HepG2 (cell line): ENCODE measurements around the gene NEK5. TPM values are rescaled to one million over a fixed set of nuclear protein-coding genes. Genes with fewer than 3 reads are reported as not detected.

Experiments
- ATF7-NPFF ChIP-seq: sonication (generic); formaldehyde crosslinking; IDR thresholded peaks from 2 replicates; pipeline ENCODE4 v1.8.1; 2023; ENCODE audit warnings: mild to moderate bottlenecking, low read depth, missing genetic modification reagents, moderate library complexity
- CERS6 ChIP-seq: sonication (generic); formaldehyde crosslinking; IDR thresholded peaks from 2 replicates; pipeline ENCODE4 v1.5.0; 2020; ENCODE audit warnings: missing genetic modification reagents
- FOXP4 ChIP-seq: sonication (generic); formaldehyde crosslinking; IDR thresholded peaks from 2 replicates; pipeline ENCODE4 v1.4.0; 2020; ENCODE audit warnings: missing genetic modification reagents
- HMGXB3 ChIP-seq: sonication (generic); formaldehyde crosslinking; IDR thresholded peaks from 2 replicates; pipeline ENCODE4 v1.4.0; 2020; ENCODE audit warnings: missing genetic modification reagents, borderline replicate concordance
- KMT2A ChIP-seq: sonication (generic); formaldehyde crosslinking; IDR thresholded peaks from 2 replicates; pipeline ENCODE4 v1.4.0; 2020; ENCODE audit warnings: missing genetic modification reagents
- NR2F2 ChIP-seq: IDR thresholded peaks from 2 replicates; pipeline ENCODE4 v1.6.1; 2012; ENCODE audit warnings: low read depth, inconsistent platforms, borderline replicate concordance
- PHF5A ChIP-seq: IDR thresholded peaks from one replicate; pipeline ENCODE4 v1.6.1; 2018; ENCODE audit warnings: low read depth, missing genetic modification reagents; ENCODE audit not compliant: unreplicated experiment
- PRDM15 ChIP-seq: sonication (generic); formaldehyde crosslinking; IDR thresholded peaks from 2 replicates; pipeline ENCODE4 v1.4.0; 2020; ENCODE audit warnings: missing genetic modification reagents
- RBFOX2 ChIP-seq: fragments of 200-400 bp; formaldehyde crosslinking; IDR thresholded peaks from 2 replicates; pipeline ENCODE4 v1.6.1; 2017; ENCODE audit warnings: low read depth, mild to moderate bottlenecking, low read length
- SALL2 ChIP-seq: sonication (generic); formaldehyde crosslinking; IDR thresholded peaks from 2 replicates; pipeline ENCODE4 v1.8.1; 2023; ENCODE audit warnings: mild to moderate bottlenecking, missing genetic modification reagents, inconsistent platforms
- TAF1 ChIP-seq: sonication (generic); formaldehyde crosslinking; IDR thresholded peaks from 2 replicates; pipeline ENCODE4 v1.4.0; 2020; ENCODE audit warnings: missing genetic modification reagents
- TCF7 ChIP-seq: sonication (generic); IDR thresholded peaks from 2 replicates; pipeline ENCODE4 v1.6.1; 2016; ENCODE audit warnings: antibody characterized with exemption, low read depth
- U2AF1 ChIP-seq: fragments of 200-400 bp; formaldehyde crosslinking; optimal IDR thresholded peaks from 2 replicates; pipeline ENCODE3; 2017; ENCODE audit warnings: mild to moderate bottlenecking, low read depth, low read length
- ZFP91 ChIP-seq: sonication (generic); formaldehyde crosslinking; IDR thresholded peaks from 2 replicates; pipeline ENCODE4 v1.9.0; 2022; ENCODE audit warnings: missing genetic modification reagents, mild to moderate bottlenecking, borderline replicate concordance
- ZNF101 ChIP-seq: sonication (generic); formaldehyde crosslinking; IDR thresholded peaks from 2 replicates; pipeline ENCODE4 v1.4.0; 2020; ENCODE audit warnings: mild to moderate bottlenecking, low read depth, missing genetic modification reagents, borderline replicate concordance
- ZNF251 ChIP-seq: sonication (generic); formaldehyde crosslinking; IDR thresholded peaks from 2 replicates; pipeline ENCODE4 v1.9.0; 2021; ENCODE audit warnings: mild to moderate bottlenecking, missing genetic modification reagents
- polyA plus RNA-seq, 8 experiments: library from polyadenylated mRNA; depleted of rRNA in 3 of 8; stranded (reverse) in 7 of 8; unstranded in 1 of 8; fragments of >200 nt; fragmentation: Illumina TruSeq in 4 of 8; extraction: Trizol in 4 of 8; gene quantifications; 2 replicates each; pipeline versions ENCODE4 v1.2.1 to v1.2.3, GENCODE V29; 2011 to 2016; ENCODE audit warnings: low read depth in 4 of 8, missing spikeins in 1 of 8, mixed read lengths in 1 of 8; ENCODE audit not compliant: insufficient read depth in 1 of 8
- total RNA-seq, 5 experiments: library from RNA; depleted of rRNA; stranded (reverse); fragments of >200 nt; fragmentation: Illumina TruSeq; extraction: Trizol; gene quantifications; 2 replicates each; pipeline ENCODE4 v1.2.3, GENCODE V29; 2016; ENCODE audit warnings: low read depth in 1 of 5

Gene NEK5
- total and polyA plus RNA-seq, 2 of the 13 experiments (the other 11 are each of a cell fraction or from before 2014, with no cell fraction given) = 0.12 to 0.22 TPM

- TF ChIP-seq CERS6 (CRISPR knock-in tag) (no peak), NR2F2 (peak; percentile 48; the same call in 1 of the 2 replicates), FOXP4 (CRISPR knock-in tag) (peak; percentile 83), HMGXB3 (CRISPR knock-in tag) (no peak), PRDM15 (CRISPR knock-in tag) (no peak), PHF5A (peak; percentile 81), SALL2 (CRISPR knock-in tag) (no peak), ATF7-NPFF (no peak), ZNF101 (CRISPR knock-in tag) (no peak), ZFP91 (CRISPR knock-in tag) (no peak; the same call in 1 of the 2 replicates), RBFOX2 (no peak), ZNF251 (CRISPR knock-in tag) (no peak), KMT2A (CRISPR knock-in tag) (peak; percentile 75; the same call in 1 of the 2 replicates), TCF7 (peak; percentile 40; the same call in 1 of the 2 replicates), U2AF1 (no peak), TAF1 (CRISPR knock-in tag) (no peak)
Observed at GRCh38 chr13:51997641-51998330, 131.1 kb downstream of the NEK5 start (continued).
